Inflammatory macrophage (primary cell): ENCODE results near the gene FAM163B.

ENCODE experiments used
- DNase-seq, 2 donors: peaks; one replicate each; pipeline ENCODE4 v3.0.0-alpha.2; 2020 to 2022
- total RNA-seq, 18 experiments: gene quantifications; one replicate each; lab custom pipeline; 2026; ENCODE audit warnings: mixed read lengths in 6 of 18, inconsistent platforms in 2 of 18; lab: John Stamatoyannopoulos, UW

Gene FAM163B
- 0 to 0.32 (median 0) reads per million in 18 experiments for total RNA-seq

DNA sequence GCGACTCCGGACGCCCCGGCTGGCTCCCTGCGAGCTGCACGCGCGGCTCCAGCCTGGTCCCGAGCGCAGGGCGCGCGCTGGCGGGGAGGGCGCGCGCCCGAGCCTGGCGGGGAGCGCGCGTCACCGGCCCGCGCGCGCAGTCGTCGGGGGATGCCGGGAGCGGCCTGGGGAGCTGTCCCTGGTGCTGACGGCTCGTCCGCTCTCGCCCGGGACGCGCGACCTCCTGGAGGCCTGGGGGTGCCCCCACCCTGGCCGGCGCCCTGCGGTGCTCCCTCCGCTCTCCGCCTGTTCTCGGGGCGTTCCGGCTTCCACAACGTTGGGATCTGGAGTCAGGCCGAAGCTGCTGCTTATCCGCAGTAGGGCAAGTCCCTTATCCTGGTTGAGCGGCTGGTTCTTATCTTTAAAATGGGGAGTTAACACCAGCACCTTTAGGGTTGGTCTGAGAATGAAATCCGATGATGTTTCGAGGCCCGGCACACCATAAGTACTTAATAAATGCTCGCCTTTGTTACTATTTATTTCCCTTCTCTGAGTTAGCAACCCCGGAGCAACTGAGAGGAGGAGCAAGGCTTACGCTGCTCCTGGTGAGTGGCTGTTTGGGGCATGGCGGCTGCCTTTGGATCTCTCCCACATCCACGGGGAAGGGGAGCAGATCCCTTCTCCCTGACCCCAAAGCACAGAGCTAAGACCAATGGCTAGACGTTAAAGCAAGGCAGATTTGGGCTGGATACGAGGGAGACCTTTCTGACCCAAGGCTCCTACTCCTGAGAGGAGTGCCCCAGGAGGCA lies at the start of gene FAM163B:
Gene FAM163B, minus strand, starts transcription at position 79 of the 788 bp plus-strand sequence. CDS start 29,166 bp downstream, outside the sequence.
- DNase-seq: peak in 1 of 2 donors; percentile 5

DNA sequence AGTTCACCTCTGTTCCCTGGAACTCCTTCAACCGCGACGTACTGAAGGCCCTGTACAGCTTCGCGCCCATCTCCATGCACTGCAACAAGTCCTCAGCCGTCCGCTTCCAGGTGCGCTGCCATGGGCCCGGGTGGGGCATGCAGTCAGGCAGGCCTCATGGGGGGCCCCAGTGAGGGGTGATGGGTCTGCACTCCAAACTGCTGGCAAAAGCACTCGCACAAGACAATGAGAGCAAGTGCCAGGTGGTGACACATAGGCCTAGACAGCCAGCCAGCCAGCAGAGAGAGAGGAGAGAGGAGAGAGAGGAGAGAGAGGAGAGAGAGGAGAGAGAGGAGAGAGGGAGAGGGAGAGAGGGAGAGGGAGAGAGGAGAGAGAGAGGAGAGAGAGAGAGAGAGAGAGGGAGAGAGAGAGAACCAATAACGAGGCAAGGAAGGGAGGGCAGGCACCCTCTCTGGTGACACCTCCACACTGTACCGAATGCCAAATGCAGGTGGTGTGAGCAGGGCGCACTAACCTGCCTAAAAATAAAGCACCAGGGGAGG lies 48.0 kb upstream of the FAM163B start:
- DNase-seq: no peak

DNA sequence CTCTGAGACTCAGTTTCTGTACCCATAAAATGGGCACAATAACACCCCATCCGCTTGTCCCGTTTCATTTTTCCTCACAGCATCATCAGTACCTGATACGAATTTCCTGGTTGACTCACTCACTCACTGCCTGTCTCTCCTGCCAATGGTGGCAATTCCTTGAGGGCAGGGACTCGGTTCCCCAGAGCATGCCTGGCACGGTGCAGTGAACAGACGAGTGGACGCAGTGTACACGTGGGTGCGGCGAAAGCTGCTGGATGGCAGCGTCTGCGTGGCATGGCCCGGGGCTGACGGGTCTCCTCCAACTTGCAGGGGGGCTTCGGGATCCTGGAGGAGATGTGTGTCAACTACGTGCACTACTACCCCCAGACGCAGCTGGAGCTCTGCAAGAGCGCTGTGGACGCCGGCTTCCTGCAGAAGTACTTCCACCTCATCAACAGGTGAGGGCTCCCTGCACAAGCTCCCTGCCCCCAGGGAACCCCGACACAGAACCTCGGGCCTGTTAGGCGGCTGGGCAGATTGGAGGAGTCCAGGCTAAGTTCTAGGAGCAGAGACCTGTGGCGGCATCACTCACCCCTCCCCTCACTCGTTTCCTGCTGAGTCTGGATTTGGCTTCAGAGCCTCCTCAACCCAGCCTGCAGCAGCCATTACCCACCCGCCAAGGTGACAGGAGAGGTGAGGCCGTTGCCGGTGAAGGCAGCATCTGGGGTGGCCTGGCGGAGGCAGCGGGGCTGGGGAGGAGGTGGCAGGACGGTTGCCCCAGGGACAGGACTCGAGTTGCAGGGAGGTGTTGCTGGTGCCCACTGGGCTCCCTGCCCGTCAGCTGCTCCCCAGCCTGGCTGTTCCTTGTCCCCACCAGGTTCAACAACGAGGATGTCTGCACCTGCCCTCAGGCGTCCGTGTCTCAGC lies 47.3 kb upstream of the FAM163B start:
- no peak for DNase-seq

DNA sequence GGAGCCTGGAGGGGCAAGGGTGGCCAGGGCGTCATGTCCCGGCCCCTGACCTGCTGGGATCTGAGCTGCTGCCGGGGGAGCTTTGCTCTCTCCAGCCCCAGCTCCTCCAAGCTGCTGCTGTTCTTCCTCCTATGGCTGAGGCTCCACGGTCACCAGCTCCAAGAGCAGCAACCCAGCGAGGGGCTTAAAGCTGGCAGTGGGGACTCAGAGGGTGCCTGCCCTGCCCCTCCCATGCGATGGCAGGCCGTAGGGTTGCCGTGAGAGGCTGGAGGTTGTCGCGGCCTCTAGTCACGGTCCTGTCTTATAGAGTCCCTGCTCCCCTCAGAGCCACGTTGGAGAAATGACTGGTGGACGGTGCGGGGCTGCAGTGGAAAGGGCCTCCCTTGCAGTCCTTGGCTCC lies 46.5 kb upstream of the FAM163B start:
- no peak for DNase-seq

DNA sequence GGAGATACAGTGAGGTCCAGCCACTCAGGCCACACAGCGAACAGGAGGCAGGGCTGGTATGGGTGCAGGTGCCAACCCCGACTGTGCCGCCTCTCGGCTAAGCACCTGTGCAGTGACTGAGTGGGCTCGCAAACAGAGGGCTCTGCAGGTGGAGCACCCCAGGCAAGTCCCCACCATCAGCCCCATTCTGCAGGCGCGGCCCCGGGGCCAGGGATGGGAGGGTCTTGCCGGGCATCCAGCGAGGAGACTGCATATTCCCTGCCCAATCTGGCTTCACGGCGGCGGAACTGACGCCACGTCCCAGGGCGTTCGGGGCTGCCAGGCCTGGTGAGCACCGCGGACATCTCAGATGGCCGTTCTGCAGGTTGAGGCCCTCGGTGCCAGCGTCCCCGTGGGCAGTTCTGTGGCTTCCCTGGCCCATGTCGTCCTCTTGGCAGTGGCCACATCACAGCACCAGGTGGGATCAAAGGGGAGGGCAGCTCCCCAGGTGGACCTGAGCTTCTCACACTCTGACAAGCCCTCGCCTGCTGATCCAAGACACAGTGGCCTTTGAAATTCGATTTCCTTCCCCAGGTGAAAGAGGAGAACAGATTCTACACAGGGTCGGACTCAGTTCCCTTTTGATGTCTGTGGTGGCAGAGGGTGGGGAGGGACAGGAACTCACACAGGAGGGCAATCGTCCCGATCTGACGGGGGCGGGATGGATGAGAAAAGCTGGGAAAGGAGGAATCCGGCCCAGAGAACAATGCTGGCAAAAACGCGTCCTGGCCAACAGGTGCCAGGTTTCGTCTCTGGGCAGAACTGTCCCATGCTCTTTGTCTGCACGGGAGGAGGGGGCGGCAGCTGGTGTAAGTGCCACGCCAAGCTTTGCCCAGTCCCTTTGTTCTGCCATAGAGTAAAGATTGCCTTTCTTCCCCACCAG lies 45.8 kb upstream of the FAM163B start:
- DNase-seq: no peak

DNA sequence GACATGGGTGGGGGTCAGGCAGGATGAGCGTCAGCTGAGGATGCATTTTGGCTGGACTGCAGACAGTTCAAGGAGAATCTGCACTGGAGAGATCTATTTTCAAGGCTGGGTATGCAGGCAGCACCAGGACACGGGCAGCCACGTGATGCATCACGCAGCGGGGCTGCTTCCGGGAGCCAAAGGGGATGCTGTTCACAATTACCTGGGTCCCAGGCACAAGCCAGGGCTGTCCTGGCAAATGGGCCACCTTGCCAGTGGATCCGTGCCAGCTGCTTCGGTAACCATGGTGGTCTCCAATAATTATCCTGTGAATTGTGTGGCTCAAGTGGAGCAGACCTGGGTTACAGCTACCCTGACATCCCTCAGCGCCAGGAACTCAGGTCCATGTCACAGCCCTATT lies 44.4 kb upstream of the FAM163B start:
- DNase-seq: no peak

DNA sequence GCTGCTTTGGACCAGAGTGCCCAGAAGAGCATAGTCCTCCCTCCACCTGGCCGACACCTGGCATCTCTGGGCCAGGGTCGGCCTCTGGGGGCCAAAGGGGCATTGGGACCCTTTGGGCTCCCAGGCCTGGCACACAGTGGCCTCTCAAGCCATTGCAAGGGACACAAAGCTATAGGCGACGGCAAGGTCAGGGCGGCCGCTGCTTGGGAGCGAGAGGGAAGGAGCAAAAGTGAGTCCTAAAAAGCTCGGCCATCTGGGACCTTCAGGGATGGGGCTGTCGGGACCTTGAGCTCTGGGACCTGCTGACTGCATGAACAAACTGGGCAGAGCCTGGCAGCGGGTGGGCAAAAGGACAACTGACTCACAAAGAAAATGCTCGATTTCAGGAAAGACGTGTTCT lies 40.8 kb upstream of the FAM163B start:
- DNase-seq: no peak

DNA sequence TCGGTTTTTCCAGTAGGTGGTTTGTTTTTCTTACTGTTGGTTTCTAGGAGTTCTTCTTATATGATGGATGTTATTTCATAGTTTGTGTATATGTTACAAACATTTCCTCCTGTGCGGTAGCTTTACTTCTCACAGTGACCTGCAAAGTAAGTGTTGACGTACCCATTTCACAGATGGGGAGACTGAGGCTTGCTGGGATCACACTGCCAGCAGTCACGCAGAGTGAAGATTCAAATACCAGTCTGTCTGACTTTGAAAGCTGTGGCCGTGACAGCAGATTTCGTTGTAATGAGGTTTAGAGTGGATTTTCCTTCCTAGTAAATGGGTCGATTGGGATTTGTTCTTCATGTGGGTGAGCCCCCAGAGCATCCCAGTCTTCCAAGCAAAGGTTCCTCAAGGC lies 40.0 kb upstream of the FAM163B start:
- no peak for DNase-seq

DNA sequence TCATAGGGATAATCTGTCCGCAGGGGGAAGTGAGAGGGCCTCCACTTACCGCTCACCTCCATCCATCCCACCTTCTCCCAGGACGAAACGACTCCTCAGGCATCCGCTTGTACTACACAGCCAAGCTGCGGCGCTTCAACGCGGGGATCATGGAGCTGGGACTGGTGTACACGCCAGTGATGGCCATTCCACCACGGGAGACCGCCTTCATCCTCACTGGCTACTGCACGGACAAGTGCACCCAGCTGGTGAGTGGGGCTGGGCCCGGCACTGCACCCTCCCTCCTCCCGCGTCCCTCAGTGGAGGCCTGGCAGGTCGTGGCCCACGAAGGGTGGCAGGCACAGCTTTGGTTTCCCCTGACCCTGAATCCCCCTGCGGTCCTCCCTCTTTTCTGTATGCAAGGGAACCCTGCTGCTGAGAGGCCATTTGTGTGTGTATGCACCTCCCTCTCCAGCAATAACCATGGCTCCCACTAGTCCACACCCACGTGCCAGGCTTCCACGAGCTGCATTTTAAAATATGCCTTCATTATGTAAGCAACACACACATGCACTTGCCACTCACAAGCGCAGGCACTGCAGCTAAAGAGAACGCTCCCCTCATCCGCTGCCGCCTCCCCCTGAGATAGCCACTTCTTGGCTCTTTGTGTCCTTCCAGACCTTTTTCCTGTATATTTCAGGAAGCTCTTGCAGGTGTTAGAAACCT lies 38.7 kb upstream of the FAM163B start:
- no peak for DNase-seq

DNA sequence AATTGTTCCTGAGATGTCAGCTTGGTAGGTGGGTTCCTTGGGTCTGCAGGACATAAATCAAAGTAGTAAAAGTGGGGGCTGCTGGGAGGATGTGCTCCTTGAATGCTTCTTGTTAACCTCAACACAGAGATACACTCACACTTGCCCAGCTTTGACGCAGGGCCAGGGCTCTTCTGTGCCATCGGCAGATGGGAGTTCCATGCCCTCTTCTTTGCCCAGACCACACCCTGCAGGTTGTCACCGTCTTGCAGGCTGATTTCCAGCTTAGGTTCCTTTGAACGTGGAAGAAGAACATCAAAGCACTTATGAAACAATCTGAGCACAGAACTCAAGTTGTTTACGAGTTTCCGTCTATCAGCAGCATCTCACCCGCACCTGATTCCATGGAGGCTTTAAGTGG lies 38.0 kb upstream of the FAM163B start:
- no peak for DNase-seq

DNA sequence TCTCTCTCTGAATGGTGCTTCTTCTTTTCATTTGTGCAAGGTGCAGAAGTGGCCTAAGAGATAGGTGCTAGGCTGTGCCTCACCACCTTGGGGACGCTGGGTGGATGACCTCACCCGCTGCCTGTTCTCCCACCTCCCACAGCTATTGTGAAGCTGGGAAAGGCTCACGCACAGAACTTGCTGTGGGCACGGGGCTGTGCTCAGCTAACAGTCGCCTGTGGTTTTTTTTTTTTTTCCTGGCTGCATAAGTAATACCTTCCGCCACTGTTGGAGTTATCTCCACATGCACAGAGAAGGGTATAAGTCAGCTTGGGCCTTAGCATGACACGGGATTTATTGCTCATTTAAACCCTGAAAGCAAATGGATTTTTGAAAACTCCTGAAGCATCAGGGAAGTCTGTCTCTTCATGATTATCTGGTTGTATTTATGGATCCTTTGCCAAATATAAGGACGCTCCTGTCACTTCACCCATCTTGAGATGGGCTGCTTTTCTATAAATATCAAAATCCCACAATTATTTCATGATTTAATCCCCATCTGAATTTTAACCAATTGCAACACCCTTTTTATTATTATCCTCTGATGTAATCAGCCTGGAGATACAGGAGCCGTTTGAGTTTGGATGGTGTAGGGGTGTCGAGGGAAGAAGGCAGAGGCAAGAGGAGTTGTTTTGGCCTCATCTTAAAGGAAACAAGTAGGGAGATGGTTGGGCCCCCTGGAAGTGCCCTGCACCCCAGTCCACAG lies 36.0 kb upstream of the FAM163B start:
- DNase-seq: no peak

DNA sequence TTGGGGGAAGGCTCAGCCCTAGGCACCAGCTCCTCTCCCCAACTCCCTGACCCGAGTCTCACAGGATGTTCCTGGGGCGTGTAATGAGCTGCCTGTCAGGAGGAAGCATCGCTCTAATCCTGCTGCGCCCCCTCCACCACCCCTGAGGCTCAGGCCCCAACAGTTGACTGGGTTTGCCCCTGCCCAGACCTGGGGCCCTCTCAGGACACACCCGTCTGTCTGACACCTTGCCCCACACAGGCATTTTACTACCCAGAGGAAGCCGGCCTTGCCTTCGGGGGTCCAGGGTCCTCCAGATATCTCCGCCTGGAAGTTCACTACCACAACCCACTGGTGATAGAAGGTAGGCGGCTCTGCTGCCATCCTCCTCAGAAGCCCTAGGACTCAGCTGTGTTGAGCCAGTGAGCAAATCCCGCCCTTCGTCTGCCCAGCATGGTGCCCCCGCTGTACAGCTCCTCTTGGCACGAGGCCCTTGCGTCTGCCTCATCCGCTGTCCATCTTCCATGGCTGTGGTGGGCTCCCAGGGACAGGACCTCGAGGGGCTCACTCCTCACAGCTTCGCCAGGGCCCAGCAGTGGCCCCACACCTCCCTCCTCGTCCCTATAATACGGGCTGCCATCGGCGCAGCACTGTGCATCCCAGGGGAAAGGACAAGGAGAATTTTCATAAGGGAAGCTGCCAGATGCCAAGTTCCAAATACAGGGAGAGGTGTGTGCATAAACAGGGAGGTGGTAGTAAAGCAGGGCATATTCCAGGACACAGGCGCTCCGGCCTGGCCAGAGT lies 35.0 kb upstream of the FAM163B start:
- DNase-seq: no peak

DNA sequence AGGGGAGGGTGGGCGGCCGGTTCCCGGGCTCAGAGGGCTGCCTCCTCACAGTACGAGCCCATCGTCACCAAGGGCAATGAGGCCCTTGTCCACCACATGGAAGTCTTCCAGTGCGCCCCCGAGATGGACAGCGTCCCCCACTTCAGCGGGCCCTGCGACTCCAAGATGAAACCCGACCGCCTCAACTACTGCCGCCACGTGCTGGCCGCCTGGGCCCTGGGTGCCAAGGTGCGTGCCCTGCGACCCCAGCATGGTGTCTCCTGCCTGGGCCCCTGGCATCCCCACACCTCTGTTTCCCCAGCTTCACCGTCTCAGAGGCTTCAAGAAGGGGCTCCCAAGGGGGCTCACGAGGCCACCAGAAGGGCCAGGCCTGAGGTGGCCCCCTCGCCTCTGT lies 34.2 kb upstream of the FAM163B start:
- DNase-seq: no peak

DNA sequence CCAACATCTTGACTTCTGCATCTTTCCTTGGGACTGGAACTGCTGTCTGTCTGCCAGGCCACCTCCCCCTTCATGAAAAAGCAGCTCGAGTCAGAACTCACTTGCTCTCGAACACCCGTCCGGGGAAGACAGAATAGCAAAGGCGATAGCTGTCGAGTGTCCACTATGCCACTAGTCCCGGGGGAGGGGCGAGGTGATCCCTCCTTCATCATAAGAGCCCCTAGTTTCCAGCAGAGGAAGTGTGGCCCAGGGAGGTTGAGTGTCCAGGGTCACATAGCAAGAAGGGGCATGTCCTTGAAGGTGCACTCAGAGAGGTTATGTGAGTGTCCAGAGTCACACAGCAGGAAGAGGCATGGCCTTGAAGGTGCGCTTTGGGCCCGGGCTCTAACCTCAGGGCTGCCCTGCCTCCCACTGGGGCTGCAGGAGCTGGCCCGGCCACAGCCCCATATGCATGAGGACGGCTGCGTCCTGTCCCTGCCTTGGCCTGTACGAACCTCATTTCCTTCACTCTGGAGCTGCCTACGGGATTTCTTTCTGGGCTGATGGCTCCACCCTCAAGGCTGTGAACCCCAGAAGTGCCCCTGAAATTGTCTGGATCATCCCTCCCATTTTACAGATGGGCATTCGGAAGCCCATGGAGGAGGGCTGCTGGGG lies 33.6 kb upstream of the FAM163B start:
- DNase-seq: no peak

DNA sequence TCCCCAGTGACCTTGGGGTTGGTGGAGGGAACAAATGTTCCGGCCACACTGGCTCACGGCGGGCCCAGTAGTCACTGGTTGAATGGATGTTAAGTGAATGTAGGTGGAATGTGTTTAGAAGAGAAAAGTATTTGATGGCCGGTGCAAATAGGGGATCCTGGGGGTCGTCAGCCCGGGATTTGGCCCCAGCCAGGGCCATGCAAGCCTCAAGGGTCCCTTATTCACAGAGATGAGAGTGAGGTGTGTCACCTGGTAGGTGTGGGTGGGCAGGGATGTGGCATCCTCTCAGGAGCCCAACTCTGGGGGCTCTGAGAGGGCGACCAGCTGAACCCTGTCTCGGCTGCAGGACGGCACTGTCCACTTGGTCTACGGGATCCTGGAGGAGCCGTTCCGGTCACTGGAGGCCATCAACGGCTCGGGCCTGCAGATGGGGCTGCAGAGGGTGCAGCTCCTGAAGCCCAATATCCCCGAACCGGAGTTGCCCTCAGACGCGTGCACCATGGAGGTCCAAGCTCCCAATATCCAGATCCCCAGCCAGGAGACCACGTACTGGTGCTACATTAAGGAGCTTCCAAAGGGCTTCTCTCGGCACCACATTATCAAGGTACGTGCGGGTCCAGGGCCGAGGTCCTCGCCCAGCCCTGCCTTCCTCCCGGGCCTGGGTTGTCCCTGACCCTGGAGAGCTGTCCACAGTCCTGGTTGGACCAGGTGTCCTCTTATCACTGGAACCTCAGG lies 32.8 kb upstream of the FAM163B start:
- DNase-seq: no peak

DNA sequence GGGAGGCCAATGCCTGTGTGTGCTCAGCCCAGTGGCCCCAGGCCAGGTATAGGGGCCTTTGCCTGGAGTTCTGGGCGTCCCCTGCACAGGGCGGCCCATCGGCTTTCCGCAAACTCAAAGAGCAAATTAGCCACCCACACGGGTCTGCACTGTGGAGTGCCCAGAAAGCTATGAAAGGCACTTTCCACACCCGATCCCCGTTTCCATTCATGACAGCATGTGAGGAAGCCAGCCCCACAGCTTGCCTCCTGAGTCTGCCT lies 32.1 kb upstream of the FAM163B start:
- no peak for DNase-seq

DNA sequence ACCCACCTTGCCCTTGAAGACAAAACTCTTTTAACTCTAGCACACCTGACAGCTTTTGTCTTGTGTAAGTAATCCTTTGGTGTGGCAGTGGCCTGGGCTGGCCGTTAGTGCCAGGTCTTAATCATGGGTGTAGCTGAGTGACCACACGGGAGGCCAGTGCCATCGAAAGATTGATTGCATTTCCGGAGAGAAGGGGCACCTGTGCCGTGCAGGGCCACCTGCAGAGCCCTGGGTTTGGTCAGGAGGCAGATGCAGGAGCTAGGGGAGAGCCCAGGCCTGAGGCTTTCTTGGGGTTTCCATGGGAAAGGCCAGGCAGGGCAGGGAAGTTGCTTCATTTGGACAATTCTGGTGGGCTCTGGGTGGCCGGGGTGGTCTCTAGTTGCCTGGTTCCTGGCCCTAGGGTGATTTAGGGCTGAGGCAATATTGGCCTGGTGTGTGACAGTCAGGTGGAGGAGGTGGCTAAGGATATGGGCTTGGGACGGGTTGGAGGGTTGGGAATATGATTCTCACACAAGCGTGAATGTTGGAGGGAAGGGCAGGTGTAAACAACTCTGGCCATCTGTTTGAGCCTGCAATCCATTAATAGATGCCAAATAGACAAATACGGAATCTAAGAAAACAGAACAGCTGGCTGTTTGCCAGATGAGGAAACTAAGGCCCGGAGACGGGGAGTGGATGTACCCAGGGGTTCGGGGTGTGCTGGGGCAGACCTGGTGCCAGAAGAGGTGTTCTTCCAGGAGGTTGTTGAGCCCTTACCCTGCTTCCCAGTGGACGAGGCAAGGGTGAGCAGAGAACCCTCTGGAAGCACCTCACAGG lies 31.6 kb upstream of the FAM163B start:
- DNase-seq: no peak

DNA sequence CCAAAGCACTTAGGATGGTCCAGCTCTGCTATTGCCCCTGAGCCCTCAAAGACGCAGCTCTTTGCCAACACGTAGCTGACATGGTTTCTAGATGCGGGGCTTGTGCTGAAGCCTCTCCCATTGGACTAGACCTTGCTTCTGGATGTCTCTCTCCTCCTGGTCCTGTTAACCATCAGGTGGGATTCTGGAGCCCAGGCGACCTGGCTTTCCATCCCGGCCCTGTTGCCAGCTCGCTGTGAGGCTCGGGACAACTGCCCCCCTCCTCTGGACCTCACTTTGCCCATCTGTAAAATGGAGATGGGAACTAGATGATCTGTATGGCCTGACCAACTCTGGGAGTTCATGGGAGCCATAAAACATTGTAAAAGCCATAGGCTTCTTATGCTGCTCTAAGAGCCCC lies 31.0 kb upstream of the FAM163B start:
- no peak for DNase-seq
